Epithelial cell of esophagus (primary cell): ENCODE results near the gene VAT1L.
A peak's percentile ranks its signal among the peaks of the same experiment; 100 is the strongest.
"Not testable (repeated sequence)": the region's sequence is repeated elsewhere in the genome, so short reads cannot be mapped to it uniquely, and the experiment has no call there.

Source experiments
- DNase-seq: peaks from one replicate; pipeline ENCODE4 v3.0.0; 2010; ENCODE audit warnings: low read depth
- H3K4me3 ChIP-seq: 2 replicates; pipeline ENCODE4 v1.5.1; 2011; ENCODE audit warnings: mild to moderate bottlenecking, low read length, control low read depth
- CTCF ChIP-seq: IDR thresholded peaks from 2 replicates; pipeline ENCODE4 v1.5.1; 2011; ENCODE audit warnings: low read depth, mild to moderate bottlenecking, low read length, control low read depth, inconsistent platforms; ENCODE audit not compliant: insufficient read depth; ENCODE audit errors: missing control alignments

The VAT1L gene

GRCh38 chr16:77943801-77944200, 155.4 kb downstream of the VAT1L start:
- no peak for DNase-seq
- no peak overlapping the region for H3K4me3 ChIP-seq
- TF ChIP-seq CTCF = no peak

GRCh38 chr16:77944631-77945030, 156.3 kb downstream of the VAT1L start:
- no peak overlapping the region for H3K4me3 ChIP-seq
- DNase-seq = no peak
- no peak for TF ChIP-seq CTCF

- no peak for DNase-seq
- no peak for TF ChIP-seq CTCF
- no peak overlapping the region for H3K4me3 ChIP-seq
Measured at GRCh38 chr16:77945126-77945525, 156.8 kb downstream of the VAT1L start.

- no peak overlapping the region for H3K4me3 ChIP-seq
- DNase-seq = no peak
- no peak for TF ChIP-seq CTCF
Measured at GRCh38 chr16:77946823-77947222, 158.5 kb downstream of the VAT1L start.

- not testable (repeated sequence) for H3K4me3 ChIP-seq, DNase-seq
Measured at GRCh38 chr16:77947590-77947989, 159.2 kb downstream of the VAT1L start.

- H3K4me3 ChIP-seq = no peak overlapping the region
- TF ChIP-seq CTCF = no peak
- no peak for DNase-seq
Measured at GRCh38 chr16:77948835-77949234, 160.5 kb downstream of the VAT1L start.

- no peak for DNase-seq
- no peak overlapping the region for H3K4me3 ChIP-seq
- no peak for TF ChIP-seq CTCF
Measured at GRCh38 chr16:77949445-77949844, 161.1 kb downstream of the VAT1L start.

- no peak overlapping the region for H3K4me3 ChIP-seq
- DNase-seq = peak; percentile 20
- no peak for TF ChIP-seq CTCF
Measured at GRCh38 chr16:77951788-77952187, 163.4 kb downstream of the VAT1L start.
